Mucosa of rectum (tissue), 2 donors: Measurements from ENCODE around the gene MRPL18.
"Not testable (repeated sequence)": the region's sequence is repeated elsewhere in the genome, so short reads cannot be mapped to it uniquely, and the experiment has no call there.

Source experiments
- H3K27ac ChIP-seq, 2 donors: one replicate each; pipeline ENCODE4 v1.7.0; 2013; ENCODE audit warnings: inconsistent platforms in 2 of 2, low read depth in 2 of 2, low read length in 2 of 2
- H3K27me3 ChIP-seq, 2 donors: one replicate each; pipeline ENCODE4 v1.7.0; 2013; ENCODE audit warnings: low read length in 2 of 2; ENCODE audit not compliant: control insufficient read depth in 2 of 2, insufficient read depth in 2 of 2
- H3K36me3 ChIP-seq, 2 donors: one replicate each; pipeline ENCODE4 v1.7.0; 2013; ENCODE audit warnings: low read length in 2 of 2; ENCODE audit not compliant: control insufficient read depth in 2 of 2, insufficient read depth in 2 of 2
- H3K4me1 ChIP-seq, 2 donors: one replicate each; pipeline ENCODE4 v1.7.0; 2013; ENCODE audit warnings: low read length in 2 of 2, mild to moderate bottlenecking in 1 of 2; ENCODE audit not compliant: control insufficient read depth in 2 of 2, insufficient read depth in 2 of 2
- H3K4me3 ChIP-seq, 2 donors: one replicate each; pipeline ENCODE4 v1.7.0; 2013; ENCODE audit warnings: low read length in 2 of 2
- H3K9ac ChIP-seq, 2 donors: one replicate each; pipeline ENCODE4 v1.7.0; 2013; ENCODE audit warnings: low read length in 2 of 2, low read depth in 1 of 2, mild to moderate bottlenecking in 1 of 2
- H3K9me3 ChIP-seq, 2 donors: one replicate each; pipeline ENCODE4 v1.7.0; 2013; ENCODE audit warnings: low read length in 2 of 2; ENCODE audit not compliant: control insufficient read depth in 2 of 2
- donor health status: healthy.
- donor health status: Normal muscosa, but diverticular disease.

MRPL18 gene

GRCh38 chr6:159772196-159772595 lies 18.1 kb upstream of the MRPL18 start:
- Histone ChIP-seq H3K9ac (no peak overlapping the region), H3K4me1 (peaks cover 4 to 8% of the 10 kb centered on the region in 2 donors), H3K27ac (no peak overlapping the region), H3K36me3 (peaks cover 25 to 36% of the 10 kb centered on the region in 2 donors), H3K4me3 (no peak overlapping the region), H3K9me3 (no peaks in the 10 kb centered on the region), H3K27me3 (no peaks in the 10 kb centered on the region)

GRCh38 chr6:159777240-159777904 lies 12.9 kb upstream of the MRPL18 start:
- no peaks in the 10 kb centered on the region for H3K9me3 ChIP-seq
- H3K4me3 ChIP-seq, result no peak overlapping the region
- H3K27ac ChIP-seq, result peak overlapping the region; percentile 56 to 77
- H3K4me1 ChIP-seq, result peaks cover 11 to 16% of the 10 kb centered on the region in 2 donors
- no peak overlapping the region for H3K9ac ChIP-seq
- no peaks in the 10 kb centered on the region for H3K27me3 ChIP-seq
- H3K36me3 ChIP-seq, result peaks cover 44 to 58% of the 10 kb centered on the region in 2 donors

GRCh38 chr6:159778131-159778530 lies 12.1 kb upstream of the MRPL18 start:
- Histone ChIP-seq H3K27ac (peak overlapping the region; percentile 56 to 77), H3K27me3 (no peaks in the 10 kb centered on the region), H3K4me3 (no peak overlapping the region), H3K9ac (no peak overlapping the region), H3K36me3 (peaks cover 52 to 65% of the 10 kb centered on the region in 2 donors), H3K9me3 (no peaks in the 10 kb centered on the region), H3K4me1 (peaks cover 11 to 16% of the 10 kb centered on the region in 2 donors)

GRCh38 chr6:159778542-159779103 lies 11.6 kb upstream of the MRPL18 start:
- H3K27me3 ChIP-seq, result no peaks in the 10 kb centered on the region
- no peak overlapping the region for H3K4me3 ChIP-seq
- H3K36me3 ChIP-seq, result peaks cover 56 to 70% of the 10 kb centered on the region in 2 donors
- H3K4me1 ChIP-seq, result peaks cover 11 to 16% of the 10 kb centered on the region in 2 donors
- peak overlapping the region in 1 of 2 donors; percentile 33 for H3K27ac ChIP-seq
- no peak overlapping the region for H3K9ac ChIP-seq
- no peaks in the 10 kb centered on the region for H3K9me3 ChIP-seq

GRCh38 chr6:159788276-159788675 lies 2.0 kb upstream of the MRPL18 start:
- Histone ChIP-seq H3K4me1 (peaks cover 20 to 21% of the 10 kb centered on the region in 2 donors), H3K36me3 (peaks cover 30 to 39% of the 10 kb centered on the region in 2 donors), H3K27ac (peak overlapping the region in 1 of 2 donors; percentile 88), H3K9ac (peak overlapping the region; percentile 91 to 97), H3K9me3 (no peaks in the 10 kb centered on the region), H3K4me3 (peak overlapping the region; percentile 90), H3K27me3 (no peaks in the 10 kb centered on the region)

GRCh38 chr6:159788753-159789376 lies 1.4 kb upstream of the MRPL18 start:
- Histone ChIP-seq H3K4me1 (peaks cover 20 to 21% of the 10 kb centered on the region in 2 donors), H3K36me3 (peaks cover 25 to 36% of the 10 kb centered on the region in 2 donors)

GRCh38 chr6:159789377-159790148 lies 704 bp upstream of the MRPL18 start, which contains the start of gene TCP1:
TCP1 (minus strand) TSS chr6:159789602; CDS start chr6:159789468, 134 bp downstream.
- H3K9me3 ChIP-seq, result no peaks in the 10 kb centered on the region
- peak within 1 kb of the TSS; percentile 90 to 95 for H3K4me3 ChIP-seq
- H3K27me3 ChIP-seq, result no peaks in the 10 kb centered on the region
- peak within 1 kb of the TSS; percentile 99 for H3K27ac ChIP-seq
- H3K36me3 ChIP-seq, result peaks cover 22 to 35% of the 10 kb centered on the region in 2 donors
- peak within 1 kb of the TSS; percentile 95 to 99 for H3K9ac ChIP-seq
- peaks cover 20 to 21% of the 10 kb centered on the region in 2 donors for H3K4me1 ChIP-seq

More at GRCh38 chr6:159788753-159789376, 1.4 kb upstream of the MRPL18 start:
- H3K9ac ChIP-seq, result peak overlapping the region; percentile 91 to 97
- no peaks in the 10 kb centered on the region for H3K27me3 ChIP-seq
- H3K9me3 ChIP-seq, result no peaks in the 10 kb centered on the region
- H3K4me3 ChIP-seq, result peak overlapping the region; percentile 90
- H3K27ac ChIP-seq, result peak overlapping the region; percentile 88 to 99

GRCh38 chr6:159790956-159791598 lies 810 bp downstream of the MRPL18 start:
- Histone ChIP-seq H3K27ac (peak overlapping the region; percentile 99), H3K4me3 (peak overlapping the region; percentile 90 to 95), H3K4me1 (peaks cover 20 to 21% of the 10 kb centered on the region in 2 donors), H3K36me3 (peaks cover 9 to 24% of the 10 kb centered on the region in 2 donors), H3K27me3 (no peaks in the 10 kb centered on the region), H3K9ac (peak overlapping the region; percentile 95 to 99), H3K9me3 (no peaks in the 10 kb centered on the region)

- H3K27ac ChIP-seq, result not testable (repeated sequence)
Observed at GRCh38 chr6:159794976-159795375, 4.7 kb downstream of the MRPL18 start.

More at GRCh38 chr6:159794976-159795375, 4.7 kb downstream of the MRPL18 start:
- not testable (repeated sequence) for H3K9me3 ChIP-seq, H3K4me3 ChIP-seq, H3K9ac ChIP-seq, H3K27me3 ChIP-seq
- Histone ChIP-seq H3K36me3 (peaks cover 26 to 42% of the 10 kb centered on the region in 2 donors), H3K4me1 (peaks cover 9 to 14% of the 10 kb centered on the region in 2 donors)
